GM21381 (cell line): ENCODE data around the gene KCNIP2.
"Not testable (repeated sequence)": the region's sequence is repeated elsewhere in the genome, so short reads cannot be mapped to it uniquely, and the experiment has no call there.

Experiments used
- ATAC-seq: cut with Tn5 transposase; IDR thresholded peaks from one replicate; pipeline ENCODE4 v1.9.1; 2021; ENCODE audit warnings: mild to moderate bottlenecking, moderate library complexity; ENCODE audit not compliant: unreplicated experiment

Gene KCNIP2

GRCh38 chr10:101828766-101829551, 14.6 kb downstream of the KCNIP2 start:
- ATAC-seq: no peak

- ATAC-seq: no peak
Observed at GRCh38 chr10:101827919-101828600, 15.5 kb downstream of the KCNIP2 start.

GRCh38 chr10:101826852-101827434, 16.7 kb downstream of the KCNIP2 start:
- ATAC-seq: no peak

- ATAC-seq: no peak
Observed at GRCh38 chr10:101824736-101825135, 18.9 kb downstream of the KCNIP2 start.

- peak; percentile 15 for ATAC-seq
Observed at GRCh38 chr10:101818872-101819633, 24.5 kb downstream of the KCNIP2 start.

- peak; percentile 89 for ATAC-seq
Observed at GRCh38 chr10:101818119-101818871, 25.3 kb downstream of the KCNIP2 start, which contains the start of gene OGA. TSS of gene OGA (minus strand) at chr10:101818444. CDS start at chr10:101818022, 422 bp downstream.

- ATAC-seq: peak; percentile 4
Observed at GRCh38 chr10:101817337-101818118, 26.1 kb downstream of the KCNIP2 start.

GRCh38 chr10:101816913-101817336, 26.7 kb downstream of the KCNIP2 start:
- ATAC-seq: no peak

GRCh38 chr10:101816376-101816775, 27.2 kb downstream of the KCNIP2 start:
- ATAC-seq: no peak

GRCh38 chr10:101814466-101815071, 29.0 kb downstream of the KCNIP2 start:
- no peak for ATAC-seq

- no peak for ATAC-seq
Observed at GRCh38 chr10:101812606-101813005, 31.0 kb downstream of the KCNIP2 start.

GRCh38 chr10:101807158-101807557, 36.4 kb downstream of the KCNIP2 start:
- ATAC-seq: no peak

- no peak for ATAC-seq
Observed at GRCh38 chr10:101803511-101803910, 40.1 kb downstream of the KCNIP2 start.

GRCh38 chr10:101797403-101798059, 46.1 kb downstream of the KCNIP2 start:
- no peak for ATAC-seq

- no peak for ATAC-seq
Observed at GRCh38 chr10:101793526-101793925, 50.1 kb downstream of the KCNIP2 start.

- ATAC-seq: no peak
Observed at GRCh38 chr10:101789686-101790085, 53.9 kb downstream of the KCNIP2 start.

GRCh38 chr10:101789231-101789630, 54.4 kb downstream of the KCNIP2 start:
- not testable (repeated sequence) for ATAC-seq

- no peak for ATAC-seq
Observed at GRCh38 chr10:101785801-101786200, 57.8 kb downstream of the KCNIP2 start.

GRCh38 chr10:101784558-101784957, 59.0 kb downstream of the KCNIP2 start:
- ATAC-seq: no peak
